NCI-H2227 (cell line): ENCODE measurements around the gene GART.
"Not testable (repeated sequence)": the region's sequence is repeated elsewhere in the genome, so short reads cannot be mapped to it uniquely, and the experiment has no call there.

Source experiments
- DNase-seq: peaks from one replicate; lab custom pipeline; 2025; ENCODE audit not compliant: unreplicated experiment; lab: John Stamatoyannopoulos, UW

GART gene

GRCh38 chr21:33473344-33473743 lies 68.6 kb downstream of the GART start:
- no peak for DNase-seq

GRCh38 chr21:33470701-33471100 lies 71.2 kb downstream of the GART start:
- no peak for DNase-seq

- not testable (repeated sequence) for DNase-seq
Observed at GRCh38 chr21:33469183-33469582, 72.7 kb downstream of the GART start.

- no peak for DNase-seq
Observed at GRCh38 chr21:33461538-33462250, 80.2 kb downstream of the GART start.

- no peak for DNase-seq
Observed at GRCh38 chr21:33458861-33459260, 83.1 kb downstream of the GART start.

- no peak for DNase-seq
Observed at GRCh38 chr21:33455686-33456446, 86.1 kb downstream of the GART start.
